Left renal pelvis (tissue), 4 donors: ENCODE data around the gene TXNDC2. TPM values are rescaled to one million over a fixed set of nuclear protein-coding genes. Genes with fewer than 3 reads are reported as not detected.
"Not testable (repeated sequence)": the region's sequence is repeated elsewhere in the genome, so short reads cannot be mapped to it uniquely, and the experiment has no call there.

Experiments
- DNase-seq, 4 donors: peaks; one replicate each; pipeline ENCODE4 v3.0.0-alpha.2; 2013; ENCODE audit warnings: low read depth in 4 of 4, low spot score in 3 of 4
- polyA plus RNA-seq, 4 donors: library from polyadenylated mRNA; unstranded; fragments of 120-200 nt; gene quantifications; one replicate each; pipeline ENCODE4 v1.2.1, GENCODE V29; 2013; ENCODE audit not compliant: insufficient read length in 4 of 4

TXNDC2 gene
- polyA plus RNA-seq, 4 donors = 0.12 to 0.20 (median 0.14) TPM; not detected in 1

- DNase-seq = no peak
Observed at GRCh38 chr18:9910661-9911060, 24.9 kb downstream of the TXNDC2 start.

GRCh38 chr18:9911226-9911625 lies 25.5 kb downstream of the TXNDC2 start:
- DNase-seq = no peak

- DNase-seq = not testable (repeated sequence)
Observed at GRCh38 chr18:9912285-9912684, 26.5 kb downstream of the TXNDC2 start.

GRCh38 chr18:9913151-9913525 lies 27.4 kb downstream of the TXNDC2 start:
- no peak for DNase-seq

GRCh38 chr18:9913526-9914333 lies 28.0 kb downstream of the TXNDC2 start, which contains the start of gene VAPA:
Gene VAPA, plus strand, starts transcription at chr18:9914016. Its CDS starts 241 bp downstream, at chr18:9914257.
- DNase-seq = peak; percentile 93 to 95 (median 94)

- no peak for DNase-seq
Observed at GRCh38 chr18:9914334-9914583, 28.5 kb downstream of the TXNDC2 start.

GRCh38 chr18:9914584-9915290 lies 29.0 kb downstream of the TXNDC2 start:
- DNase-seq = peak in 1 of 4 donors; percentile 24

GRCh38 chr18:9915291-9916076 lies 29.7 kb downstream of the TXNDC2 start:
- DNase-seq = no peak

GRCh38 chr18:9916077-9916639 lies 30.4 kb downstream of the TXNDC2 start:
- no peak for DNase-seq

GRCh38 chr18:9916808-9917207 lies 31.0 kb downstream of the TXNDC2 start:
- DNase-seq = no peak

- DNase-seq = no peak
Observed at GRCh38 chr18:9918016-9918680, 32.4 kb downstream of the TXNDC2 start.

- no peak for DNase-seq
Observed at GRCh38 chr18:9919564-9920232, 33.9 kb downstream of the TXNDC2 start.

GRCh38 chr18:9922592-9923311 lies 37.0 kb downstream of the TXNDC2 start:
- DNase-seq = no peak

- DNase-seq = no peak
Observed at GRCh38 chr18:9924371-9924943, 38.7 kb downstream of the TXNDC2 start.

GRCh38 chr18:9925369-9925768 lies 39.6 kb downstream of the TXNDC2 start:
- DNase-seq = no peak

- no peak for DNase-seq
Observed at GRCh38 chr18:9925795-9926194, 40.0 kb downstream of the TXNDC2 start.

GRCh38 chr18:9926223-9926894 lies 40.6 kb downstream of the TXNDC2 start:
- DNase-seq = no peak

- DNase-seq = no peak
Observed at GRCh38 chr18:9926977-9927376, 41.2 kb downstream of the TXNDC2 start.
